Left renal pelvis (tissue), 4 donors: ENCODE measurements around the gene CRB2. TPM values are rescaled to one million over a fixed set of nuclear protein-coding genes. Genes with fewer than 3 reads are reported as not detected.

Experiments used
- DNase-seq, 4 donors: peaks; one replicate each; pipeline ENCODE4 v3.0.0-alpha.2; 2013; ENCODE audit warnings: low read depth in 4 of 4, low spot score in 3 of 4
- polyA plus RNA-seq, 4 donors: library from polyadenylated mRNA; unstranded; fragments of 120-200 nt; gene quantifications; one replicate each; pipeline ENCODE4 v1.2.1, GENCODE V29; 2013; ENCODE audit not compliant: insufficient read length in 4 of 4

Gene CRB2
- polyA plus RNA-seq, 4 donors = 0.90 to 30.2 (median 20.5) TPM

GRCh38 chr9:123377211-123377971 lies 21.4 kb downstream of the CRB2 start:
- DNase-seq = no peak

- DNase-seq = no peak
Measured at GRCh38 chr9:123378025-123378424, 22.0 kb downstream of the CRB2 start.

DNA sequence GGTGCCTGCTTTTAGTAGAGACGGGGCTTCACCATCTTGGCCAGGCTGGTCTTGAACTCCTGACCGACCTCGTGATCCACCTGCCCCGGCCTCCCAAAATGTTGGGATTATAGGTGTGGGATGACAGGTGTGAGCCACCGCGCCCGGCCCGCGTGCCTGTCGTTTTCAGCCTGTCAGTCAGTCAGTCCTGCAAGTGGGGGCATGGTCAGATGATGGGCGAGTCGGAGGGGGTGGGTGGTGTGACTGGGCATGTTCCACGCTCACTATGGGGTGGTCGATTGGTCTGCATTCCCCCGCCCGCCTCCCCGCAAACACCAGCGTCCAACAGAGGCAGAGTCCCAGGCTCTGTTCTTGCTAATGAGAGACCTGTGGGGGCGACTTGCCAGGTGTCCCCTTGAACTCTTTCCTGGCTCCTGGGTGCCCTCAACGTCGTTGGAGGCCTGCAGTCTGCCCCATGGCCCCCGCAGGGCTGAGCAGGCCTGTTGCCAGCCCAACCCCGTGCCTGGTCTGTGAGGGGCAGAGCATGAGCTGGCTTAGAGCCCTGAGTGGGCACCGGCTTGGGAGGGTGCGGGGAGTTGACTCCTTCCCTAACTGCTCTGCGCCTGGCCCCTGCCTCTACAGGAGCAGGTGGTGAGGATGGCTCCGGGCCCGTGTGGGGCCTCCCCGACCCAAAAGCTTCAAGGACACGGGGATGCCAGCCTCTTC lies 23.1 kb downstream of the CRB2 start:
- DNase-seq = no peak

DNA sequence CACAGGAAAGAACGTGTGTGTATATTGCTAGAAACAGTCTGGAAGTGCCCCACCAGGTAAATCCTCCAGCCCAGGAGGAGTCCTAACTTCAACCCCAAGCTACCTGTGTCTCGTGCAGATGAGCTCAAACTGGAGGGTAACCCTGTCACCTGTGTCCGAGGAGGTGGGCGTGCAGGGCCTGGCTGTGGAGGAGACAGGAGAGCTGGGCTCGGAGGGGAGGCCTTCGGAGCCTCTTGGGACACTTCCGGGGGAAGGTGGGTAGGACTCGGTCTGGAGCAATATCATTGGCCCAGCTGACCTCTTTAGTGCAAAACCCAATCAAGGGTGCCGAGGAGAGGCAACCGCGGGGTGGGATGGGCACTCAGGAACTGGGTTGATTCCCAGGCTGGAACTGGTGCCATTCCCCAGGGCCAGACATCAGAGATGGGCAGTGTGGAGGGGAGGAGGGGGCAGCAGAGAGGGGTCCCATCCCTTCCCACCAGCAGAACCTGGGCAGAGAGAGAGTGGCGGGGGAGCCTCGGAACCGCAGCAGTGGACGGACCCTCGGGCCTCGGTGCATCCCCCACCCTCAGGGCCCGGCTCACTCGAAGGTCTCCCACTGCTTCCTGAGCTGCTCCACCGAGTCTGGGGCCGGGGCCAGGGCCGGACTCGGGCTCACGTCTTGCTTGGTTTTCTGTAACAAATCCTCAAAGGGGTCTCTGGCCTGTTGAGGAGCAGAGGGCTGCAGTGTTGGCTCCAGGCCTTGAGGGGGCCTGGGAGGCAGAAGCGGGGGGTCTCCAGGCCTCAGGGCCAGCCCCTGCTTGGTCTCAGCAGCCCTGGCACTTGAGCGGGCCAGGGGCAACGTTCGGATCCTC lies 25.1 kb downstream of the CRB2 start:
- DNase-seq = no peak

DNA sequence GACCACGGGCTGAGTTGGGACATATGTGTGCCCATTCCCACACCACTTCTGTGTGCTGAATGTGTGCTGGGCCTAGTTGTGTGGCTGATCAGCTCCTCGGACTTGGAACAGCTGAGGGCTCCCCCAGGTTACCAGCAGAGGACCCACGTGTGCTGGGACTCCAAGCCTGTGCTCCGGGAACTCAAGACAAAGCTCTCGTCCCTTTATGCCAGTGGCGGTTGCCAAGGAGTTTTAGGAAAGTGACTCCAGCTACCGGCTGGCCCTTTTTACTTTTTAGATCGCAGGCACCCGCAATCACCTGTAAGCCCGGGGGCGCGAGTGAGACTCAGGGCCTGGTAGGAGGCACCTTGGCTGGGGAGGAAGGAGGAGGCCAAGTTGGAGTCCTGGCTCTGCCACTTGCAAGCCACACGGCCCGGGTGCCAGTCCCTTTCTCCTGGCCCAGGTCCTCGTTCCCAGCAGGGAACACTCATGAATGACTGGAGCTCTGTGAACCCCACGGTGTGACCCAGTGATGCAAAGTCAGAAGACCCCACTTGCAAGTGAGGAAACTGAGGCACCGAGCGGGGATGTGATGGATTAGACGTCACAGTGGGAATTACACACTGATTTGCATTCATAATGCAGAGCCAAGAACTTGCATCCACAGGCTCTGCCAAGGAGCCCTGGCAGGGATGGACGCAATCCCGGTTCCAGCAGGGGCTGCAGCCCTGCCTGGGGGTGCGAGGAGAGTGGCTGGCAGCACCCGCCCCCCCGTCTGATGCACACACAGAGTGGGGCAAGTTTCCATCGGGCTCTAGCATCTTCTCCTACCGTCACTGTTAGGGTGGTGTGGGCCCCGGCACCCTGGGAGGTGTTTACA lies 26.9 kb downstream of the CRB2 start:
- DNase-seq = no peak

- no peak for DNase-seq
Measured at GRCh38 chr9:123383512-123384170, 27.6 kb downstream of the CRB2 start.

GRCh38 chr9:123387686-123388085 lies 31.7 kb downstream of the CRB2 start:
- no peak for DNase-seq

- DNase-seq = no peak
Measured at GRCh38 chr9:123389070-123389469, 33.1 kb downstream of the CRB2 start.

DNA sequence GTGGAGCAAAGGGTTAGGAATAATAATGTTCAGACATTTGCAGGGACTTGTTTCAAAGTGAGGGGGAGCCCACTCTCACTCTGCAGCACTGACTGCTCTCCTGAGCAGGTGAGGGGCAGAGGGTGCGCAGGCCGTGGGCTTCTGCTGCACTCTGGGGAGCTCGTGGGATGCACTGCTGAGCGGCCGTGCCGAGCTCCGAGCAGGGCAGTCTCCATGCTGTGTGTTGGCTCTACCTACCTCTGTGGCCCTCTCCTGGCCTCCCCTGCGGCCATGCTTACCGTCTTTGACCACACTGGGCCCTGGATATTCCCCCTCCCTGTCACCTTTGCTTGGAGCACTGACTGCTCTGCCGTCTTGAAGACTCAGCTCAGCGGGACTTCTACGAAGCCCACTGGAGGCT lies 33.7 kb downstream of the CRB2 start:
- DNase-seq = no peak

DNA sequence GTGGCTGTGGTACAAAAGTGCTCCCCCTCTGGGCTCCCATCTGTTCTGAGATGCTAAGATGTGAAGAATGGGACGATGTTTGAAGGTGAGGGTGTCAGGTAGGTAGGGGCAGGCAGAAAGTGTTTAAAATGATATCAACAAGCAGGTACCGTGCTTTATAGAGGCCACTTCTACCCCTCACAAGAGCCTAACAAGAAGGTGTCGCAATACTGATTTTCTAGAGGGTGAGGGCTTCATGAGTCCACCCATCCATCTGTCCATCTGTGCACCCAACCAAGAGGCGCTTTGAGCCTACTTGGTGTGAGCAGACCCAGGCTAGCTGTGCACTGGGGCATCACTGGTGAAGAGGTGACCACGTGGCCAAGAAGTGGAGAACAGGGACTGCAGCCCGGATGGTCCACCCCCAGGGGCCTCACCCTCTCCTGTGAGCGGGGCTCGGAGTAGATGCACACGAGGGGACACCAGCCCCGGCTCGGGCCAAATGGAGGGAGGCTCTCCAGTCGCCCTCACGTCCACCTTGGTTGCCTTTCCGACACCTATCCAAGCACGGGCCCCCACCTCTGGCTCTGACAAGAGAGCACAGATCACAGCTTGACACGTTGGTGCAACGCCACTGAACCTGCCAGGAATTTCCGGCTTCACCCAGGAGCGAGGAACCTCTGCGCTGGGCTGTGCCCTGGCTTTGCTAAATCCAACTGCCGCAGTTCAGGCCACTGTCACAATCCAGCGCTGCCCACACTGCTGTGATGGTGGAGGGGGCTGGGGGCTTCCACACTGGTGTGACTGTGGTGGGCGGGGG lies 34.5 kb downstream of the CRB2 start:
- no peak for DNase-seq

- no peak for DNase-seq
Measured at GRCh38 chr9:123391233-123391632, 35.2 kb downstream of the CRB2 start.

GRCh38 chr9:123391946-123392345 lies 35.9 kb downstream of the CRB2 start:
- DNase-seq = no peak

DNA sequence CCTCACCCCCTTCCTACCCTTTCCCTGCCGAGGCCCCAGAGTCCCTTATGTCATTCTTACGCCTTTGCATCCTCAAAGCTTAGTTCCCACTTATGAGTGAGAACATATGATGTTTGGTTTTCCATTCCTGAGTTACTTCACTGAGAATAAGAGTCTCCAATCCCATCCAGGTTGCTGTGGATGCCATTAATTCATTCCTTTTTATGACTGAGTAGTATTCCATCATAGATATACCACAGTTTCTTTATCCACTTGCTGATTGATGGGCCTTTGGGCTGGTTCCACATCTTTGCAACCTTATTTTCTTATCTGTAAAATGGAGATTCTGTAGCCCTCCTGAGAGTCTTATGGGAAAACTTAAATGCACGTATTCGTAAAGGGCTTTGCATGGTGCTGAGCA lies 36.8 kb downstream of the CRB2 start:
- no peak for DNase-seq

DNA sequence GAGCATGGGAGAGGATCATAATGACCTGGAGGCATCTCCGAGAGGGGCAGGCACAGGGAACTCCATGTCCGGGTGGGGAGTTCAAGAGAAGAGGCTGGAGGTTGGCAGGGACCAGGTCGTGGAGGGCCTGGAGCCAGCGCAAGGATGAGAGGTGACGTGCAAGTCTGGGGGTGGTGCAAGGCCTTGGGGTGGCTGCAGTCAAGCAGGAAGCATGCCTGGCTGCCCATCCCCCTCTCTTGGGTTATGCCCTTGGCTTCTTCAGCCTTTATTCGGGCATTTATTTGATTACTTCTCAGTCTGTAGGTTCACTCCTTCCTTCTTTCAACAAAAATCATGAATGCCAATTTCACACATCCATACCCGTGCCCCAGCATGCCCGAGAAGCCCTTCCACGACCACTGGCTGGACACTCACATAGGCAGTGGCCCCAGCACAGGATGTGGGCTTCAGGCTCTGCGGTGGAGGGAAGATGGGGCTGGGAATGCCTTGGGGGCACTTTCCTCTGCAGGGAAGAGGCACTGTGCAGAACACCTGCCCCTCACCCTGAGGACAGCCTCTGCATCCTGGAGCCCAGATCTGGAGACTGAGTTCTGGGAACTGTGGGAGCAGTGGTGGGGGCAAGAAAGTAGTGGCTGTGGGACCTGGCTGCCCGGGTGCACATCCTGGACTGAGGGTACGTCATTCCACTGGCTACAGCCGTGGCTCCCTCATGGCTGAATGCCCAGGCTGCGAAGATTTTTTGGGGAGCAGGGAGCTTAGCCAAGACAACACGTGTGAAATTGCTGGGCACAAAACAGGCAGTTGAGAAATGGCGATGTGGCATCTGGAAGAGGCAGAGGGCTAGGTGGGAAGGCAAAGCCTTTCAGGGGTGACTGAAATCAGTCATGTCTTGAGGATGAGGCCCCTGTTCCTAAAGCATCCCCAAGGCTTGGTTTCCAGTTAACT lies 38.6 kb downstream of the CRB2 start:
- DNase-seq = no peak

GRCh38 chr9:123395276-123395688 lies 39.3 kb downstream of the CRB2 start:
- no peak for DNase-seq

GRCh38 chr9:123395689-123396511 lies 39.9 kb downstream of the CRB2 start:
- DNase-seq = no peak

DNA sequence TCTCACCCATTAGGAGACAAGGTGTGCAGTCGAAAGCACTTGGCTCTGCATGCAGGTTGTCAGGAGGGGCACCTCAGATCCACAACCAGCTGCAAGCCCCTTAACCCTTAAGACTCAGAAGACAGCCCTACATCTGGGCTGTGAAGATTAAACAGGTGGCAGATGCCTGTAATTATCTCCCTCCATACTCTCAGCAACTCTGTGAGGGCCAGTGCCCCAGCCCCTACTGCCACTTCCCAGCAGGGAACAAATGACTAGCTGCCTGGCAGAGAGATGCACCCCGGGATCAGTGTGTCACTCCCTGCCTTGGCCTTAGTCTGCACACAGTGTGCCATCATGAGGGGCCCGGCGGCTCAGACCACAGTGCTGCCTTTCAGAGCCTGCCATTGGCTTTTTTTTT lies 42.0 kb downstream of the CRB2 start:
- no peak for DNase-seq
